LNCaP clone FGC (cell line): ENCODE results near the gene SERPINA6.
"Not testable (repeated sequence)": the region's sequence is repeated elsewhere in the genome, so short reads cannot be mapped to it uniquely, and the experiment has no call there.

Experiments used
- DNase-seq: peaks from one replicate; pipeline ENCODE4 v3.0.0-alpha.2; 2011; ENCODE audit warnings: low read depth
- H3K4me3 ChIP-seq: 2 replicates; pipeline ENCODE4 v1.5.1; 2011; ENCODE audit warnings: mild to moderate bottlenecking, low read depth, low read length, control low read depth
- TF ChIP-seq, protein P1 (sequence below): IDR thresholded peaks from 2 replicates; pipeline ENCODE4 v1.5.1; 2012; ENCODE audit warnings: mild to moderate bottlenecking; ENCODE audit not compliant: control insufficient read depth, insufficient read depth; ENCODE audit errors: extremely low read depth

Gene SERPINA6

DNA sequence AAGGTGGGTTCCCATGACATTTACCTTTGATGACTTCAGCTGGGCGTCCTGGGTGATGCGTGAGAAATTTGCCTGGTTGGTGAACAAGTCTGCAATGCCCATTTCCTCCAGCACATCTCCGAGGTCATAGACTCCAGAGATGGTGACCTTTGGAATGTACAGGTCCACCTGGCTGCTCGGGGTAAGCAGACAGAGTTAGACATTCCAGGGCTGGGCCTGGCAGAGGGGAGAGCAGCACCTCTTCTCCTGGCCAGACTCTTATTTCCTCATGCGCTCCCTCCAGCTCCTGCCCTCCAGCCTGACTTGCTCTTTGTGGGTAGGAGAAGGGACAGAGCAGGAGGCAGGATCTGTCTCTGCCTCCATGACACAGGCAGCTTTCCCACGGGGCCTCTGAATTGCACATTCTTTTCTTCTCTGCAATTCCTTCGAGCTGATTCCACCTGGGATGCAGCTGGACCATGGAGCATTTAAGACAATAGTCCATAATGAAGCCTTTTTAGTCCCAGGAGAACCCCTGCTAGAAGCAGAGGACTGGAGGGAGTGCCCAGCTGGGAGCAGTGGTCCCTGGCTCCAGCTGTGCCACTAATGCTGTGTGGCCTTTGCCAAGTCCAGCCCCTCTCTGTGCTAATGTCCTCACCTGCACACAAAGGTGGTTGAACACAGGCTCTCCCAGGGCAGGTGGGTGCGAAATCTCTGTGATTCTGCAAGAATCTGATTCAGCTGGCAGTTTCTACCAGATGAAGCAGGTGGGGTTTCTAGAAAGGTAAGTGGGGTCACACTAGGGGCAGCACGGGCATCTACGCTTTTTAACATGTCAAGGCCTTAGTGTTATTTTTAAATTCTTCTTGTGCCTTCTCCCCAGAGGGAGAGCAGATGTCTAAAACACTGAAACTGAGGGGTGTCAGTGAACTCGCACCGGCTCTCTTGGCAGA is 16.8 kb downstream of the SERPINA6 start:
- TF ChIP-seq, protein P1, sequence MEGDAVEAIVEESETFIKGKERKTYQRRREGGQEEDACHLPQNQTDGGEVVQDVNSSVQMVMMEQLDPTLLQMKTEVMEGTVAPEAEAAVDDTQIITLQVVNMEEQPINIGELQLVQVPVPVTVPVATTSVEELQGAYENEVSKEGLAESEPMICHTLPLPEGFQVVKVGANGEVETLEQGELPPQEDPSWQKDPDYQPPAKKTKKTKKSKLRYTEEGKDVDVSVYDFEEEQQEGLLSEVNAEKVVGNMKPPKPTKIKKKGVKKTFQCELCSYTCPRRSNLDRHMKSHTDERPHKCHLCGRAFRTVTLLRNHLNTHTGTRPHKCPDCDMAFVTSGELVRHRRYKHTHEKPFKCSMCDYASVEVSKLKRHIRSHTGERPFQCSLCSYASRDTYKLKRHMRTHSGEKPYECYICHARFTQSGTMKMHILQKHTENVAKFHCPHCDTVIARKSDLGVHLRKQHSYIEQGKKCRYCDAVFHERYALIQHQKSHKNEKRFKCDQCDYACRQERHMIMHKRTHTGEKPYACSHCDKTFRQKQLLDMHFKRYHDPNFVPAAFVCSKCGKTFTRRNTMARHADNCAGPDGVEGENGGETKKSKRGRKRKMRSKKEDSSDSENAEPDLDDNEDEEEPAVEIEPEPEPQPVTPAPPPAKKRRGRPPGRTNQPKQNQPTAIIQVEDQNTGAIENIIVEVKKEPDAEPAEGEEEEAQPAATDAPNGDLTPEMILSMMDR = no peak
- H3K4me3 ChIP-seq = no peak overlapping the region
- DNase-seq = no peak

DNA sequence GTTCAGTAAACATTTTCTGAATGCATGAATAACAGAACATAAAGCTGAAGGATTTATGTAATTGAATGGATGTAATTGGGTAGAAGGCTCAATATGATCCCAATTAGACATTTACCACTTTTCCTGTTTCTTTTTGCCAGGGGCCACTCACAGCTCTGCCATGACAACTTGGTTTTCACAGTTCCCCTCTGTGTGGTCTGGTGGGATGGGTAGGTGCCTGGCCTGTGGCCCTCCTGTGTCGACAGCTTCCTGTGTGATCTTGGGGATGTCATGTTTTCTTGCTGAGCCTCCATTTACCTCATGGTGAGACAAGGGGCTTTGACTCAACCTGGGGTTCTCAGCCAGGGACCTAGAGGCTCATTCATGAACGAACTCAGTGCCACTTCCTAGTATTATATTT is 17.5 kb downstream of the SERPINA6 start:
- no peak for DNase-seq
- no peak overlapping the region for H3K4me3 ChIP-seq
- TF ChIP-seq, protein P1 = no peak

DNA sequence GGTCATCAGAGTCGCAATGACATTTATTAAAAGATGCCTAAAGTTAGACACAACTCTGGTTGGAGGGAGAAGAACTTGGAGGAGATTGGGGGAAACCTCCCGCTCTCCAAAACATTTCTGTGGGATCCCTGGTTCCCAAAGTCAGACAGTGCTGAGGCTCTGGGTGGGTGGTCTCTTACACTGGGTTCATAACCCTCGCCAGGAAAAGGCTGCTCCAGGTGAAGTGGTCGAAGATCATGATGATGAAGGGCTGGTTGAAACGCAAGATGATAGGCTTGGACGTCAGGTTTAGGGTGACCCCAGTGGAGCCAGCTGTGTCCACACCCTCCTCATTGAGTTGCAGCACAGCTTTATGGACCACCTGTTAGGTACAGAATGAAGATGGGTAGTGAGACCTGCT is 18.9 kb downstream of the SERPINA6 start:
- no peak overlapping the region for H3K4me3 ChIP-seq
- DNase-seq = no peak
- TF ChIP-seq, protein P1 = no peak

DNA sequence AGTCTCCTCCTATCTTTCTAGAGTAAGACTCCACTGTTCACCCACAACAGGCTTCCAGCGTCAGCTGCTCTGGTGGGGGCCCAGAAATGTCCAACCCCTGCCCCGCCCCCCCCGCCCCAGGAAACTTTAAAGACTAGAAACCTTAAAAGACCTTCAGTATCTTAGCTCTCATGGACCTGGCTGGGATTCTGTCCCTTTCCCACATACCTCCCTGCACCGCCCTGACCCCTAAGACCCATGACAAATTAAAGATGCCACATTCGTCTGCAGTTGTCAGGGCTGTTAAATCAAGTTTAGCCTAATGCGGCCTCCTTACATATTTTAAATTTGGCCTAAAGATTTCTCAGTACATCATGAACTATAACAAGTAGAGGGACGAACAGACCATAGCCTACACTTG is 20.0 kb downstream of the SERPINA6 start:
- H3K4me3 ChIP-seq = no peak overlapping the region
- TF ChIP-seq, protein P1 = no peak
- DNase-seq = no peak

DNA sequence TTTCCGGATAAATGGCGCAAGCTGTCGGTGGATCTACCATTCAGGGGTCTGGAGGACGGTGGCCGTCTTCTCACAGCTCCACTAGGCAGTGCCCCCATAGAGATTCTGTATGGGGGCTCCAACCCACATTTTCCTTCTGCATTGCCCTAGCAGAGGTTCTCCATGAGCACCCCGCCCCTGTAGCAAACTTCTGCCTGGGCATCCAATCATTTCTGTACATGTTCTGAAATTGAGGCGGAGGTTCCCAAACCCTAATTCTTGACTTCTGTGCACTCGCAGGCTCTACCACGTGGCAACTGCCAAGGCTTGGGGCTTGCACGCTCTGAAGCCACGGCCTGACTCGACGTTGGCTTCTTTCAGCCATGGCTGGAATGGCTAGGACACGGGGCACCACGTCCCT is 25.0 kb downstream of the SERPINA6 start:
- H3K4me3 ChIP-seq = no peak overlapping the region
- DNase-seq = no peak
- TF ChIP-seq, protein P1 = no peak

DNA sequence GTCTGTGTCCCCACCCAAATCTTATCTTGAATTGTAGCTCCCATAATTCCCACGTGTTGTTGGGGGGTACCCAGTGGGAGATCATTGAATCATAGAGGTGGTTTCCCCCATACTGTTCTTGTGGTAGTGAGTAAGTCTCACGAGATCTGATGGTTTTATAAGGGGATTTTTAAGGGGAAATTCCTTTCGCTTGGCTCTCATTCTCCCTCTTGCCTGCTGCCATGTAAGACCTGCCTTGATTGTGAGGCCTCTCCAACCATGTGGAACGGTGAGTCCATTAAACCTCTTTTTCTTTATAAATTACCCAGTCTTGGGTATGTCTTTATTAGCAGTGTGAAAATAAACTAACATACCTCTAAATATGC is 27.0 kb downstream of the SERPINA6 start:
- H3K4me3 ChIP-seq, DNase-seq: not testable (repeated sequence)

DNA sequence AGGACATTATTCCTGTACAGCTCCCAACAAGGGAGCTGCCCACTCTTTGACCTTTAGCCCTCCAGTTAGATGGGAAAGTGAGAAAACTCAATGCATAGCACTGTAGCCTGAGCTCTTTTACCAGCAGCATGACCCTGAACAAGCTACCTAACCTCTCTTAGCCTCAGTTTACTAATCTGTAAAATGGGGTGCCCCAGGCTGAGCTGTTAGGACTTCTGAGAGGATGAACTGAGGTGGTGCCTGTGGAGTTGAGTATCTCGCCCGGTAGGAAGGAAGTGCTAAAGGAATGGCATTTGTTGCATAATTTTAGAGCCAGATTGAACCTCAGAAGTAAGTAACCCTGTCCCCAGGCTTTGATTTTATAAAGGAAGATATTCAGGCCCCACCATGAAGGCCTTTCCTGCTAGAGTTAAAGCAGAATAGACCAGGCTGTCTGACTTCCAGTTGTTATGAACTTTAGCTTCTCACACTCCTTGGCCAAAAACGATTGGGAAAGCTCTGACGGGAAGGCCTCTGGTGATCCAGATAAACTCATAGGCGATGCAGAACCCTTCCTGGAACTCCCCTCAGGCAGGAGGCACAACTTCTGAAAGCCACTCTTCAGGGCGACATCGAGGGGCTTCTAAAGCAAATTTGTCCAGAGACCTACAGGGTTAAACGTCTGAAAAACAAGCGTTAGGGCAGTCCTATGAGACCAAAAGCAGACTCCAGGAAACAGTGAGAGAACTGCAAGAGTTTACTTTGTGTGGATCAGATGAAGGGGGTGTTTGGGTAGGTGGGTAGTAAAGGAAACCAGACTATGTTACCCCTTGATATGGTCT is 27.6 kb downstream of the SERPINA6 start:
- TF ChIP-seq, protein P1 = no peak
- no peak overlapping the region for H3K4me3 ChIP-seq
- DNase-seq = no peak
